ENCODE measurements around the gene GTF2H4.
"Not testable (repeated sequence)": the region's sequence is repeated elsewhere in the genome, so short reads cannot be mapped to it uniquely, and the experiment has no call there.

GTF2H4 gene

GRCh38 chr6:30926644-30927043, 18.6 kb downstream of the GTF2H4 start:
- DNase-seq, result no peak

- DNase-seq, result not testable (repeated sequence)
These were observed 19.1 kb downstream of the GTF2H4 start for GRCh38 chr6:30927080-30927479.

- DNase-seq, result no peak
These were observed 20.7 kb downstream of the GTF2H4 start for GRCh38 chr6:30928677-30929076.

- DNase-seq, result no peak
These were observed 22.5 kb downstream of the GTF2H4 start for GRCh38 chr6:30930506-30930905.

- no peak for DNase-seq
These were observed 23.3 kb downstream of the GTF2H4 start for GRCh38 chr6:30931272-30931671.

GRCh38 chr6:30931969-30932645, 24.1 kb downstream of the GTF2H4 start, which contains the start of gene SFTA2:
Gene SFTA2, minus strand, starts transcription at chr6:30932170. Its CDS starts 74 bp downstream, at chr6:30932096.
- no peak for DNase-seq

GRCh38 chr6:30932665-30933365, 24.8 kb downstream of the GTF2H4 start:
- DNase-seq, result no peak

- DNase-seq, result no peak
These were observed 27.0 kb downstream of the GTF2H4 start for GRCh38 chr6:30935018-30935417.

- no peak for DNase-seq
These were observed 29.3 kb downstream of the GTF2H4 start for GRCh38 chr6:30937265-30937664.

- DNase-seq, result no peak
These were observed 30.7 kb downstream of the GTF2H4 start for GRCh38 chr6:30938730-30939129.

- no peak for DNase-seq
These were observed 31.5 kb downstream of the GTF2H4 start for GRCh38 chr6:30939473-30939872.

GRCh38 chr6:30940361-30940986, 32.5 kb downstream of the GTF2H4 start, which contains the start of gene MUCL3:
Gene MUCL3, plus strand, starts transcription at chr6:30940973. Its CDS starts 27 bp downstream, at chr6:30941000.
- no peak for DNase-seq

- DNase-seq, result no peak
These were observed 34.5 kb downstream of the GTF2H4 start for GRCh38 chr6:30942338-30943060.

- no peak for DNase-seq
These were observed 36.0 kb downstream of the GTF2H4 start for GRCh38 chr6:30944051-30944450.

- no peak for DNase-seq
These were observed 37.3 kb downstream of the GTF2H4 start for GRCh38 chr6:30945281-30945680.

GRCh38 chr6:30947231-30947630, 39.2 kb downstream of the GTF2H4 start:
- no peak for DNase-seq

- no peak for DNase-seq
These were observed 40.8 kb downstream of the GTF2H4 start for GRCh38 chr6:30948811-30949210.

- DNase-seq, result no peak
These were observed 44.0 kb downstream of the GTF2H4 start for GRCh38 chr6:30951907-30952469.

- DNase-seq, result no peak
These were observed 46.8 kb downstream of the GTF2H4 start for GRCh38 chr6:30954631-30955366.

GRCh38 chr6:30955367-30956042, 47.5 kb downstream of the GTF2H4 start:
- DNase-seq, result peak; percentile 73 to 76

GRCh38 chr6:30957716-30958115, 49.7 kb downstream of the GTF2H4 start:
- DNase-seq, result no peak

Data from stimulated activated CD4-positive, alpha-beta T cell treated with anti-CD3 and anti-CD28 coated beads, Interleukin-4, amount 100 ng/mL, for 4 hours (primary cell).